MM.1S (cell line): ENCODE measurements around the gene ELK3.

Experiments used
- EZH2 ChIP-seq: fragments of 300-600 bp; sonication (generic); optimal IDR thresholded peaks from 2 replicates; pipeline ENCODE3; 2017; ENCODE audit warnings: low read depth, mild to moderate bottlenecking, antibody characterized with exemption, low read length, mixed read lengths
- TF ChIP-seq, protein P1 (sequence below): fragments of 300-600 bp; sonication (generic); IDR thresholded peaks from 2 replicates; pipeline ENCODE4 v1.5.1; 2016; ENCODE audit warnings: antibody characterized with exemption, low read length, mixed read lengths

DNA sequence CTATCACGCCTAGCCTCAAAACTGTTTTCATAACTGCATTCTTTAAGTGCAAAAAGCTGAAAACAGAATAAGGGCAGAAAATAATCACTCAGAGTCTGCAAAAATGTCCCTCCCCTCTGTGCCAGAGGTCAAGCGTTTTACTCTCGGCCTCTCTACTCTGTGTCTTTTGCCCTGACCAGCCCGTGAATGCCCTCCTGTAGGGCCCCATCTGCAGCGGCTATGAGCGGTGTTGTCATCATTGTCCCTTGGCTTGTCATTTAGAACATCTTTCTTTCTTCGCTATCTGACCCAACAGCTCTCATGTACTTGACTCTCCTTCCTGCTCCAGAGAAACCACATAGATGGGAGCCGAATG is 21.7 kb downstream of the ELK3 start:
- TF ChIP-seq, protein P1, sequence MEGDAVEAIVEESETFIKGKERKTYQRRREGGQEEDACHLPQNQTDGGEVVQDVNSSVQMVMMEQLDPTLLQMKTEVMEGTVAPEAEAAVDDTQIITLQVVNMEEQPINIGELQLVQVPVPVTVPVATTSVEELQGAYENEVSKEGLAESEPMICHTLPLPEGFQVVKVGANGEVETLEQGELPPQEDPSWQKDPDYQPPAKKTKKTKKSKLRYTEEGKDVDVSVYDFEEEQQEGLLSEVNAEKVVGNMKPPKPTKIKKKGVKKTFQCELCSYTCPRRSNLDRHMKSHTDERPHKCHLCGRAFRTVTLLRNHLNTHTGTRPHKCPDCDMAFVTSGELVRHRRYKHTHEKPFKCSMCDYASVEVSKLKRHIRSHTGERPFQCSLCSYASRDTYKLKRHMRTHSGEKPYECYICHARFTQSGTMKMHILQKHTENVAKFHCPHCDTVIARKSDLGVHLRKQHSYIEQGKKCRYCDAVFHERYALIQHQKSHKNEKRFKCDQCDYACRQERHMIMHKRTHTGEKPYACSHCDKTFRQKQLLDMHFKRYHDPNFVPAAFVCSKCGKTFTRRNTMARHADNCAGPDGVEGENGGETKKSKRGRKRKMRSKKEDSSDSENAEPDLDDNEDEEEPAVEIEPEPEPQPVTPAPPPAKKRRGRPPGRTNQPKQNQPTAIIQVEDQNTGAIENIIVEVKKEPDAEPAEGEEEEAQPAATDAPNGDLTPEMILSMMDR, result no peak
- TF ChIP-seq EZH2, result no peak
